CD4-positive, alpha-beta T cell treated with Interleukin-6 at 100 ng/mL for 8 hours (primary cell): Measurements from ENCODE around the gene POU2F1.

ENCODE experiments used
- DNase-seq: peaks from one replicate; pipeline ENCODE4 v3.0.0-alpha.2; 2020; ENCODE audit warnings: mixed read lengths, low spot score

POU2F1 gene

DNA sequence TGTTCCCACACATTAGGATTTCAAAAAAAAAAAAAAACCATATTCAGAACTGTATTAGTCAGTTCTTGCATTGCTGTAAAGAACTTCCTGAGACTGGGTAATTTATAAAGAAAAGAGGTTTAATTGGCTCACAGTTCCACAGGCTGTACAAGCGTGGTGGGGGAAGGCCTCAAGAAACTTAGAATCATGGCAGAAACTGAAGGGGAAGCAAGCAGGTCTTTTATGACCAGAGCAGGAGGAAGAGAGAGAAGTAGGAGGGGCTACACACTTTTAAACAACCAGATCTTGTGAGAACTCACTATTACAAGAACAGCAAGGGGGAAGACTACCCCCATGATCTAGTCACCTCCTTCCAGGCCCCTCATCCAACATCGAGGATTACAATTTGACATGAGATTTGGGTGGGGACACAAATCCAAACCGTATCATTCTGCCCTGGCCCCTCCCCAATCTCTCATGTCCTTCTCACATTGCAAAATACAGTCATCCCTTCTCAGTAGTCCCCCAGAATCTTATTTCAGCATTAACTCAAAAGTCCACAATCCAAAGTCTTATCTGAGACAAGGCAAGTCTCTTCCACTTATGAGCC, 51.8 kb downstream of the POU2F1 start:
- no peak for DNase-seq

DNA sequence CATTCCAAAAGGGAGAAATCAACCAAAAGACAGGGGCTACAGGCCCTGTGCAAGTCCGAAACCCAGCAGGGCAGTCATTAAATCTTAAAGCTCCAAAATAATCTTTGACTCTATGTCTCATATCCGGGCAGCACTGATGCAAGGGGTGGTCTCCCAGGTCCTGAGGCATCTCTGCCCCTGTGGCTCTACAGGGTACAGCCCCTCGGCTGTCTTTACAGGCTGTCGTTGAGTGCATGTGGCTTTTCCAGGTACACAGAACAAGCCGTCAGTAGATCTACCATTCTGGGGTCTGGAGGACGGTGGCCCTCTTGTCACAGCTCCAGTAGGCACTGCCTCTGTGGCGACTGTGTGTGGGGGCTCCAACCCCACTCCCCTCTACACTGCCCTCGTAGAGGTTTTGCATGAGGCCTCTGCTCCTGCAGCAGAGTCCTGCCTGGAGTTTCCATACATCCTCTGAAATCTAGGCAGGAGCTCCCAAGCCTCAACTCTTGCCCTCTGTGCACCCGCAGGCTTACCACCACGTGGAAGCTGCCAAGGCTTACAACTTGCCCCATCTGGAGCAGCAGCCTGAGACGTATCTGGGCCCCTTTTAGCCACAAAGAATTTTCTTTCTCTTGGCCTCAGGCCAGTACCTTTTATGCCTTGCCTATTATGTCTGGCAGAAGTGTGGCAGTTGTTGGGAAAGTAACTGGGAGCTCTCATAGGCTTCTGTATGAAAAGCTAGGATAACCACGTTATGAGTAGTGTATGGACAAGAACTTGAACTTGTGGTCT, 52.5 kb downstream of the POU2F1 start:
- DNase-seq: no peak

GRCh38 chr1:167274061-167274460, 53.4 kb downstream of the POU2F1 start:
- no peak for DNase-seq

DNA sequence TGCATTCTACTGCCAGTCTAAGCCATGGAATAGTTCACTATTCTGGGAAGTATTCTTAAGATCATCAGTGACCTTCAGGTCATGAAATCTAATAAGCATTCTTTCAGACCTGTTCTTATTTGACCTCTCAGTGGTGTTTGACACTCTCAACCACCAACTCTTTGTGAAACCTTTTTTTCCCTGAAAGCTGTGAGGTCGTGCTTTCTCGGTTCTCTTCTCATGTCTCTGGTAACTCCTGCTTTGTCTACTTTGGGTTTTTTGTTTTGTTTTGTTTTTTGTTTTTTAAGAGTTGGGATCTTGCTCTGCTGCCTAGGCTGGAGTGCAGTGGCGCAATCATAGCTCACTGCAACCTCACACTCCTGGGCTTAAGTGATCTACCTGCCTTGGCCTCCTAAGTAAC, 56.3 kb downstream of the POU2F1 start:
- DNase-seq: no peak

DNA sequence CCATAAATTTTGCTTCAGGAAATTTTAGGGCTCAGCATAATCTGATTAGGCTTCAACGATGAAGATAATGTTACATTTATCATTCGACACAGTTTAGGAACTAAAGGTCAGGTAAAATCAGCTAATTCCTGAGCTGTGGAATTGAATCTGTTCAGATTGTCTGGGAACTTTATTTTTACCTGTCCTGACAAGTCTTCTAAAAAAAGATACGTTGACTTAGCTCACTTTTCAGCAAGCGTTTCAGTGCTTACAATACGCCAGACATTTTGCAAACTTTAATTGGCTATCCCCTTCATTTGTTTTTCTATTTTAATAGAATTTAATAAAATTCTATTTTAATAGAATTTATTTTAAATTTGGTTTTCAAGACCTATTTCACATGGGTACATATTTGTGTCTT, 57.8 kb downstream of the POU2F1 start:
- no peak for DNase-seq

GRCh38 chr1:167280912-167281311, 60.2 kb downstream of the POU2F1 start:
- DNase-seq: no peak

GRCh38 chr1:167288390-167289074, 67.8 kb downstream of the POU2F1 start:
- DNase-seq: no peak

DNA sequence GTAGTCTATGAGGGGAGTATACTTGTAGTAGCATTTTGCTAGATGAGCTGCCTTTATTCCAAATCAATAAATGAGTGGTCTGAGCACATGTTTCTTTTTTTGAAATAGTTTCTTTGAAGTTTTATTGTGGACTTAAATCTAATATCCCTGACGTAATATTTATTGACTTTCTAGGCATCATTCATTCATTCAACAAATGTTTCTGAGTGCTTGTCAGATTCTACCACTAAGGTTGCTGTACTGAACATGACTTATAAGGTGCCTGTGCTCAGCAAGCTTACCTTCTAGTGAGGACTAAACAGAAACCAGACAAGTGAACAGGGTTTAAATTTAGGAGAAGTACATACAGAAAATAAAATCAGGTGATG, 68.4 kb downstream of the POU2F1 start:
- DNase-seq: no peak

DNA sequence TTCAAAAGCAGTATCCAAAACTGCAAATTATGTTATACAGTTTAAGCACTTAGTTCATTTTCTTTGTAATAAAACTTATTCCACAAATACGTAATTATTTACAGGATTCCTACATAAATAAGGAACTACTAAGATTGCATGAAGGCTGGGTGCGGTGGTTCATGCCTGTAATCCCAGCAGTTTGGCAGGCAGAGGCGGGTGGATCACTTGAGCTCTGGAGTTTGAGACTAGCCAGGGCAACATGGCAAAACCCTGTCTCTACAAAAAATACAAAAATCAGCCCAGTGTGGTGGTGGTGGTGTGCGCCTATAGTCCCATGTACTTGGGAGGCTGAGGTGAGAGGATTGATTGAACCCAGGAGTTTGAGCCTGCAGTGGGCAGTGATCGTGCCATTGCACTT, 69.3 kb downstream of the POU2F1 start:
- no peak for DNase-seq

DNA sequence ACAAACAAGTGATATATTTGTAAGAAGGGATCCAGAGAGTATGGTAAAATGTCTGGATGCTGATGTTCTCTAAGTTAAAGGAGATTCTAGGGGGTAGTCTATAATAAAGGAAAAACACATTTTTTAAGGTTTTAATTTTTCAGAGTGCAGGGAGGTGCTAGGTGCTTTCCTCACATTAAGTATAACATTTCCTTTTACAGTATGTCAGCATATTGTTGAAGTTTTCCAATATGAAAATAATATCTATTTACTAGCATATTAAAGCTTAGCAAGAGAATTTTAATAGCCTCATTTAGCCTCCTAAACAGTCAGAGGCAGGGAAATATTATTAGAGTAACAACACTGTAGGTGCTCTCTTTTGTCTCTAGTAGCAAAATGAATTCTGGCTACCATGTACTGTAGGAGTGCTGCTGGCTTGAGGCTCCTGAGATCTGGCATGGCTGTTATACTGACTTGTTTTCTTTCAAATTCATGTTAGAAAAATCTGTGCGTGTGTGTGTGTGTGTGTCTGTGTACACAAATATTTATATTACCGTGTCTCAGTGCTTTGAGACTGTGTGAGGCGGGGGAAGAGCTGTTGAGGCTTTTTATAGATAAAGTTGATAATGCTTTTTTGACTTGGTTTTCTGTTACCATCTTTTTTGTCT, 71.0 kb downstream of the POU2F1 start:
- DNase-seq: no peak

- no peak for DNase-seq
Observed at GRCh38 chr1:167292216-167292615, 71.5 kb downstream of the POU2F1 start.

GRCh38 chr1:167293057-167293456, 72.4 kb downstream of the POU2F1 start:
- DNase-seq: no peak

- no peak for DNase-seq
Observed at GRCh38 chr1:167294528-167294927, 73.8 kb downstream of the POU2F1 start.

GRCh38 chr1:167297222-167298214, 76.8 kb downstream of the POU2F1 start:
- DNase-seq: no peak

GRCh38 chr1:167298325-167298724, 77.6 kb downstream of the POU2F1 start:
- no peak for DNase-seq

DNA sequence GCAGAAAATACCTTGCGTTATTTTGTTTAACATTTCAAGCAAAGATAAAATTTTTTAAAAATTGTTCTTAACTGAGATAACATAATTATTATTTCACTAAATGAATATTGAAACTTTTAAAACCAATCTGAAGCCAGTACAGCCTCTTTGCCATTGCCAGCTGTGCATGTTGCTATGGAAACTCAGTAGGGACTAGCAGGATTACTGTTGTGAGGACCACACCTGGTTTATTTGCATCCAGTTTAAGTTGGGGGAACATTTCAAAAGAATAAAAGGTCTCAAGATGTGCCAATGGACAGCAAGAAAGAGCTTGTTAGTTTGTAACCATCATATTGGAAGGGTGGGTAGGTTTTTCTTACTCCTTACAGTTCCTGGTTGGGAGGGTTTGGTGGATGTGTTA, 80.7 kb downstream of the POU2F1 start:
- no peak for DNase-seq

- DNase-seq: no peak
Observed at GRCh38 chr1:167304165-167304564, 83.5 kb downstream of the POU2F1 start.

DNA sequence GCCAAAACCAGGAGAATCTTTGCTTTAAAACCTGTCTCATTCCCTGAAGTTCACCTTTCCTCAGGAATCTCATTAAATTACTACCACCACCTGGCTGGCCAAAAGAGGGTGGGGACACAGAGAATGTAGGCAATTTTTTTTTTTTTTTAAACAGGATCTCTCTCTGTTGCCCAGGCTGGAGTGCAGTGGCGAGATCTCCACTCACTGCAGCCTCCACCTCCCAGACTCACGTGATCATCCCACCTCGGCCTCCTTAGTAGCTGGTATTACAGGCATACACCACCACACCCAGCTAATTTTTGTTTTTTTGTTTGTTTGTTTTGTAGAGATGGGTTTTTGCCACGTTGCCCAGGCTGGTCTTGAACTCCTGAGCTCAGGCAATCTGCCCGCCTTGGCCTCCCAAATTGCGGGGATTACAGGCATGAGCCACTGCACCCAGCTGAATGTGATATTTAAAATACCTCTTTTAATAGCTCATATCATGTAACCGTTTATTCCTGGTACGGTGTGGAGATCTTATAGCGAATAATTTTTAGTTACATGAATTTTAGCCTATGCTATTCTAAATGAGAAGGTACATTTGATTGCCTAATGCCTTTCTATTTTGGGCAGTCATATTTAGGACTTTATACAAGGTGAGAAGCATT, 84.5 kb downstream of the POU2F1 start:
- DNase-seq: no peak

GRCh38 chr1:167305706-167306277, 85.1 kb downstream of the POU2F1 start:
- DNase-seq: no peak

- DNase-seq: no peak
Observed at GRCh38 chr1:167310732-167311131, 90.0 kb downstream of the POU2F1 start.

DNA sequence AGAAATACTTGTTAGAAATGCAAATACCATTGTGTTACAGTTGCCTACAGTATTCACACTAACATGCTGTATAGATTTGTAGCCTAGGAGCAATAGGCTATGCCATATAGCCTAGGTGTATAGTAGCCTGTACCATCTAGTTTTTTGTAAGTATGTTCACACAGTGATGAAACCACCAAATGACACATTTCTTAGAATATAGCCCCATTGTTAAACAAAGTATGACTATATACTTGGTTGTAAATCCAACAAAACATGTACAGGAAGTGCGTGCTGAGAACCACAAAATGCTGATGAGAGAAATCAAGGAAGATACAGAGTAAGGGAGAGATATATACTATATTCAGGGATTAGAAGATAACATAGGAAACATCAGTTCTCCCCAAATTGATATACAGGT, 92.2 kb downstream of the POU2F1 start:
- no peak for DNase-seq
